IMR-90 (cell line): Measurements from ENCODE around the gene TXNDC11. TPM values are rescaled to one million over a fixed set of nuclear protein-coding genes. Genes with fewer than 3 reads are reported as not detected.

Source experiments
- ATAC-seq: fragments of 200-7000 bp; cut with Tn5 transposase; 2 replicates; pipeline ENCODE4 v1.9.1; 2020; ENCODE audit warnings: low read depth, mild to moderate bottlenecking, moderate library complexity
- BruUV-seq: library from RNA; stranded (reverse); fragments of 400-500 nt; replicated peaks from 2 replicates; lab custom pipeline; 2021; lab: Mats Ljungman, UMichigan
- CTCF ChIA-PET: fragments of 300-600 bp; formaldehyde crosslinking; extraction: SDS; loops from one replicate; lab custom pipeline; 2021; ENCODE audit warnings: antibody characterized with exemption; lab: Yijun Ruan, JAX
- POLR2A ChIA-PET: fragments of 300-600 bp; sonication (Branson Sonifier 250); formaldehyde crosslinking; loops from one replicate; lab custom pipeline; 2022; ENCODE audit warnings: antibody characterized with exemption; ENCODE audit not compliant: unreplicated experiment; lab: Charles Lee
- DNase-seq: peaks from one replicate; pipeline ENCODE4 v3.0.0; 2013
- H2AFZ ChIP-seq: replicated peaks from 2 replicates; pipeline ENCODE3; 2013; ENCODE audit warnings: low read length, mild to moderate bottlenecking; ENCODE audit not compliant: poor library complexity
- H2AK5ac ChIP-seq: 2 replicates; pipeline ENCODE4 v1.6.1; 2013; ENCODE audit warnings: low read depth, low read length, inconsistent platforms
- H2AK9ac ChIP-seq: replicated peaks from 2 replicates; pipeline ENCODE3; 2013; ENCODE audit warnings: mild to moderate bottlenecking, low read depth, low read length, moderate library complexity; ENCODE audit not compliant: poor library complexity
- H2BK120ac ChIP-seq: 2 replicates; pipeline ENCODE4 v1.6.1; 2013; ENCODE audit warnings: low read depth, low read length, inconsistent platforms
- H2BK15ac ChIP-seq: 3 replicates; pipeline ENCODE4 v1.6.1; 2013; ENCODE audit warnings: low read depth, low read length, inconsistent platforms
- H2BK20ac ChIP-seq: 2 replicates; pipeline ENCODE4 v1.6.1; 2013; ENCODE audit warnings: low read depth, mild to moderate bottlenecking, inconsistent platforms, low read length, moderate library complexity
- H2BK5ac ChIP-seq: 2 replicates; pipeline ENCODE4 v1.6.1; 2013; ENCODE audit warnings: mild to moderate bottlenecking, low read depth, low read length, inconsistent platforms; ENCODE audit not compliant: poor library complexity, severe bottlenecking
- H3K14ac ChIP-seq: replicated peaks from 2 replicates; pipeline ENCODE4 v1.6.1; 2013; ENCODE audit warnings: low read depth, low read length, inconsistent platforms
- H3K18ac ChIP-seq: 2 replicates; pipeline ENCODE4 v1.6.1; 2013; ENCODE audit warnings: low read depth, low read length, control low read depth
- H3K23ac ChIP-seq: 2 replicates; pipeline ENCODE4 v1.6.1; 2013; ENCODE audit warnings: low read depth, low read length, inconsistent platforms
- H3K27ac ChIP-seq: 2 replicates; pipeline ENCODE4 v1.5.1; 2013; ENCODE audit warnings: mild to moderate bottlenecking, control low read depth, low read length; ENCODE audit not compliant: insufficient read depth
- H3K27me3 ChIP-seq: 2 replicates; pipeline ENCODE4 v1.6.1; 2013; ENCODE audit warnings: low read length; ENCODE audit not compliant: control insufficient read depth, insufficient read depth
- H3K36me3 ChIP-seq: 2 replicates; pipeline ENCODE4 v1.6.1; 2013; ENCODE audit warnings: low read length, mixed read lengths; ENCODE audit not compliant: control insufficient read depth, insufficient read depth
- H3K4ac ChIP-seq: 2 replicates; pipeline ENCODE4 v1.6.1; 2013; ENCODE audit warnings: low read depth, low read length, inconsistent platforms
- H3K4me1 ChIP-seq: 2 replicates; pipeline ENCODE4 v1.6.1; 2013; ENCODE audit warnings: low read length, mixed read lengths; ENCODE audit not compliant: control insufficient read depth, insufficient read depth
- H3K4me2 ChIP-seq: 2 replicates; pipeline ENCODE4 v1.6.1; 2013; ENCODE audit warnings: low read depth, mild to moderate bottlenecking, control low read depth, low read length, moderate library complexity
- H3K4me3 ChIP-seq: 2 replicates; pipeline ENCODE4 v1.5.1; 2013; ENCODE audit warnings: low read depth, mild to moderate bottlenecking, control low read depth, low read length, moderate library complexity; ENCODE audit not compliant: insufficient read depth
- H3K56ac ChIP-seq: 2 replicates; pipeline ENCODE4 v1.6.1; 2013; ENCODE audit warnings: low read length, inconsistent platforms; ENCODE audit not compliant: insufficient read depth; ENCODE audit errors: extremely low read depth
- H3K79me1 ChIP-seq, 2 experiments: 2 replicates each; pipeline ENCODE4 v1.6.1; 2013; ENCODE audit warnings: low read length in 2 of 2, inconsistent platforms in 1 of 2, low read depth in 1 of 2
- H3K9ac ChIP-seq: 2 replicates; pipeline ENCODE4 v1.6.1; 2013; ENCODE audit warnings: low read depth, low read length, control low read depth
- H3K9me1 ChIP-seq: 2 replicates; pipeline ENCODE4 v1.6.1; 2013; ENCODE audit warnings: low read length, inconsistent platforms; ENCODE audit not compliant: insufficient read depth
- H3K9me3 ChIP-seq: 2 replicates; pipeline ENCODE4 v1.6.1; 2013; ENCODE audit warnings: low read length; ENCODE audit not compliant: control insufficient read depth, insufficient read depth
- H4K20me1 ChIP-seq: 2 replicates; pipeline ENCODE4 v1.6.1; 2013; ENCODE audit warnings: low read length, inconsistent platforms; ENCODE audit not compliant: insufficient read depth
- H4K5ac ChIP-seq: 2 replicates; pipeline ENCODE4 v1.6.1; 2013; ENCODE audit warnings: mild to moderate bottlenecking, low read depth, low read length, control low read depth
- H4K8ac ChIP-seq, 2 experiments: 2 replicates each; pipeline ENCODE4 v1.6.1; 2013; ENCODE audit warnings: low read depth in 2 of 2, low read length in 2 of 2, control low read depth in 1 of 2, inconsistent platforms in 1 of 2
- H4K91ac ChIP-seq: 2 replicates; pipeline ENCODE4 v1.6.1; 2013; ENCODE audit warnings: low read depth, low read length, inconsistent platforms; ENCODE audit not compliant: insufficient read depth
- CEBPB ChIP-seq: IDR thresholded peaks from 2 replicates; pipeline ENCODE4 v1.6.1; 2012; ENCODE audit warnings: low read depth, low read length, improper control_type of control experiment
- MAZ ChIP-seq: IDR thresholded peaks from 2 replicates; pipeline ENCODE4 v1.6.1; 2012; ENCODE audit warnings: low read depth, mild to moderate bottlenecking, low read length, improper control_type of control experiment, moderate library complexity, borderline replicate concordance
- WGBS, 2 experiments: methylation state at CpG; one replicate each; pipeline versions ENCODE4 v1.1.5 to v1.1.7; 2013; ENCODE audit warnings: missing lambda C conversion rate in 2 of 2; ENCODE audit not compliant: insufficient read length in 1 of 2; ENCODE audit errors: extremely low coverage in 2 of 2; 5-methylcytosine and 5-hydroxymethylcytosine counted together
- dilution Hi-C: fragments of 300-500 bp; cut with HindIII; formaldehyde crosslinking; loops from one replicate; pipeline ENCODE4 v1.14.3; 2018; ENCODE audit warnings: low sequenced_read_pairs; ENCODE audit not compliant: unreplicated experiment
- in situ Hi-C: fragments of 300-500 bp; cut with MboI; formaldehyde crosslinking; loops from 3 replicates; pipeline ENCODE4 v1.14.3; 2019; ENCODE audit warnings: low sequenced_read_pairs, inconsistent platforms, mixed read lengths
- intact Hi-C: fragments of 100-400 bp; cut with micrococcal nuclease; formaldehyde crosslinking; loops from 2 replicates; pipeline ENCODE4 v1.10.0; 2022
- polyA plus RNA-seq, 3 experiments: library from polyadenylated mRNA; depleted of rRNA; stranded (reverse); fragments of >200 nt; gene quantifications; 2 replicates each; pipeline ENCODE4 v1.2.3, GENCODE V29; 2012; ENCODE audit warnings: low replicate concordance in 1 of 3
- total RNA-seq: library from RNA; depleted of rRNA; stranded (reverse); fragments of >200 nt; gene quantifications from 2 replicates; pipeline ENCODE4 v1.2.3, GENCODE V29; 2012

Gene TXNDC11
- total and polyA plus RNA-seq, 2 of the 4 experiments (the other 2 are of a cell fraction), result 25.3 to 42.9 TPM

GRCh38 chr16:11762431-11762830 lies 19.8 kb upstream of the TXNDC11 start:
- H3K56ac ChIP-seq, result no peak overlapping the region
- in situ Hi-C loops, result no loop called here
- no peak overlapping the region for H2BK15ac ChIP-seq
- no peak for TF ChIP-seq MAZ
- TF ChIP-seq CEBPB, result peak; percentile 93
- H3K4me1 ChIP-seq, result peaks cover 4% of the 10 kb centered on the region
- ChIA-PET POLR2A (no interaction called here), CTCF (interaction anchor here (0.6 kb wide), 1 partner anchor 51 kb away, joined by 4 read pairs; no protein-coding TSS in a partner anchor)
- no CpG with 5 or more reads among the region's 4 CpGs for WGBS, 2 experiments
- H3K23ac ChIP-seq, result no peak overlapping the region
- H4K5ac ChIP-seq, result no peak overlapping the region
- no peaks in the 10 kb centered on the region for H3K27me3 ChIP-seq
- H3K9me1 ChIP-seq, result peaks cover 2% of the 10 kb centered on the region; the same call in 1 of the 2 replicates
- H2BK20ac ChIP-seq, result no peak overlapping the region
- H4K8ac ChIP-seq, result no peak overlapping the region
- no peak overlapping the region for H3K9ac ChIP-seq
- dilution Hi-C loops, result no loop called here
- DNase-seq (no peak), ATAC-seq (no peak)
- peaks cover 6% of the 10 kb centered on the region; the same call in 1 of the 2 replicates for H4K20me1 ChIP-seq
- H3K79me1 ChIP-seq, result peaks cover 13 to 45% of the 10 kb centered on the region in 2 experiments; a peak in 3 of 4 replicates
- H3K14ac ChIP-seq, result no peak overlapping the region
- intact Hi-C loops, result no loop called here
- H2AFZ ChIP-seq, result no peak overlapping the region
- no peak overlapping the region for H3K4me3 ChIP-seq
- H2BK5ac ChIP-seq, result no peak overlapping the region
- no peaks in the 10 kb centered on the region for H3K9me3 ChIP-seq
- H3K27ac ChIP-seq, result no peak overlapping the region
- H4K91ac ChIP-seq, result no peak overlapping the region
- H3K4ac ChIP-seq, result no peak overlapping the region
- no peak overlapping the region for H3K4me2 ChIP-seq
- no peak overlapping the region for H3K18ac ChIP-seq
- peaks cover 51% of the 10 kb centered on the region for H3K36me3 ChIP-seq
- no peak overlapping the region for H2AK5ac ChIP-seq
- no peak overlapping the region for H2AK9ac ChIP-seq
- no peak overlapping the region for H2BK120ac ChIP-seq
- BruUV-seq, result no TSS peak
